GM23338 (cell line): ENCODE data around the gene YPEL1. TPM values are rescaled to one million over a fixed set of nuclear protein-coding genes. Genes with fewer than 3 reads are reported as not detected.

ENCODE experiments used
- ATAC-seq: fragments of 200-7000 bp; cut with Tn5 transposase; 3 replicates; pipeline ENCODE4 v1.9.1; 2020
- DNase-seq: peaks from one replicate; pipeline ENCODE4 v3.0.0-alpha.2; 2015; ENCODE audit warnings: low spot score
- H2AFZ ChIP-seq: fragments of 200-600 bp; sonication (generic); 2 replicates; pipeline ENCODE4 v1.8.0; 2016; ENCODE audit warnings: antibody characterized with exemption, mild to moderate bottlenecking, moderate library complexity
- H3F3A ChIP-seq: fragments of 200-600 bp; sonication (generic); replicated peaks from 2 replicates; pipeline ENCODE4 v1.8.0; 2017; ENCODE audit warnings: antibody characterized with exemption, mixed run types, low read depth
- H3K27ac ChIP-seq: fragments of 200-600 bp; sonication (generic); 2 replicates; pipeline ENCODE4 v1.6.1; 2016; ENCODE audit warnings: low read depth
- H3K27me3 ChIP-seq: fragments of 200-600 bp; sonication (generic); 2 replicates; pipeline ENCODE4 v1.8.0; 2016; ENCODE audit warnings: mild to moderate bottlenecking, mixed run types, moderate library complexity; ENCODE audit not compliant: insufficient read depth
- H3K36me3 ChIP-seq: fragments of 200-600 bp; sonication (generic); 2 replicates; pipeline ENCODE4 v1.8.0; 2016; ENCODE audit warnings: mild to moderate bottlenecking; ENCODE audit not compliant: insufficient read depth
- H3K4me1 ChIP-seq: fragments of 200-600 bp; sonication (generic); 2 replicates; pipeline ENCODE4 v1.8.0; 2016; ENCODE audit warnings: mild to moderate bottlenecking, moderate library complexity; ENCODE audit not compliant: insufficient read depth
- H3K4me2 ChIP-seq: fragments of 200-600 bp; sonication (generic); 2 replicates; pipeline ENCODE4 v1.7.1; 2017; ENCODE audit warnings: mixed run types
- H3K4me3 ChIP-seq: fragments of 200-600 bp; sonication (generic); 2 replicates; pipeline ENCODE4 v1.6.1; 2016; ENCODE audit warnings: mixed run types
- H3K79me2 ChIP-seq: fragments of 200-600 bp; sonication (generic); replicated peaks from 2 replicates; pipeline ENCODE4 v1.8.0; 2017; ENCODE audit warnings: mild to moderate bottlenecking; ENCODE audit not compliant: insufficient read depth
- H3K9me2 ChIP-seq: fragments of 200-600 bp; sonication (generic); 2 replicates; pipeline ENCODE4 v1.8.0; 2017; ENCODE audit not compliant: insufficient read depth
- H4K20me1 ChIP-seq: fragments of 200-600 bp; sonication (generic); replicated peaks from 2 replicates; pipeline ENCODE4 v1.8.0; 2017; ENCODE audit warnings: mild to moderate bottlenecking; ENCODE audit not compliant: insufficient read depth
- H3K27ac Mint-ChIP-seq: 2 replicates; pipeline ENCODE4 v1.8.0; 2020; ENCODE audit warnings: inconsistent platforms, mild to moderate bottlenecking, moderate library complexity, mixed read lengths
- H3K27me3 Mint-ChIP-seq: 3 replicates; pipeline ENCODE4 v1.8.0; 2022; ENCODE audit warnings: low read depth, mild to moderate bottlenecking, moderate library complexity, mixed read lengths, inconsistent platforms; ENCODE audit not compliant: insufficient read depth, poor library complexity
- H3K36me3 Mint-ChIP-seq: 3 replicates; pipeline ENCODE4 v1.8.0; 2021; ENCODE audit warnings: low read depth, mild to moderate bottlenecking, inconsistent platforms, moderate library complexity, mixed read lengths
- H3K4me1 Mint-ChIP-seq: 3 replicates; pipeline ENCODE4 v1.8.0; 2020; ENCODE audit warnings: mild to moderate bottlenecking, inconsistent platforms, mixed read lengths
- H3K4me3 Mint-ChIP-seq: 3 replicates; pipeline ENCODE4 v1.8.0; 2021; ENCODE audit warnings: moderate library complexity, mild to moderate bottlenecking, inconsistent platforms, mixed read lengths
- H3K9me3 Mint-ChIP-seq: 3 replicates; pipeline ENCODE4 v1.8.0; 2020; ENCODE audit warnings: moderate library complexity, mild to moderate bottlenecking, inconsistent platforms, mixed read lengths
- EZH2 ChIP-seq: fragments of 200-600 bp; sonication (generic); IDR thresholded peaks from one replicate; pipeline ENCODE4 v1.8.0; 2017; ENCODE audit warnings: antibody characterized with exemption, mild to moderate bottlenecking, low read depth; ENCODE audit not compliant: unreplicated experiment
- EZH2phosphoT487 ChIP-seq: fragments of 200-600 bp; sonication (generic); IDR thresholded peaks from one replicate; pipeline ENCODE4 v1.8.1; 2018; ENCODE audit warnings: antibody characterized with exemption; ENCODE audit not compliant: unreplicated experiment
- POLR2AphosphoS5 ChIP-seq: IDR thresholded peaks from 2 replicates; pipeline ENCODE4 v1.6.1; 2016; ENCODE audit warnings: antibody characterized with exemption, low read depth
- STAT1 ChIP-seq: IDR thresholded peaks from one replicate; pipeline ENCODE4 v1.6.1; 2016; ENCODE audit warnings: antibody characterized with exemption; ENCODE audit not compliant: unreplicated experiment
- ZNF114 ChIP-seq: fragments of 250-450 bp; sonication (Bioruptor Pico); IDR thresholded peaks from 2 replicates; pipeline ENCODE4 v1.5.0; 2020; ENCODE audit warnings: mild to moderate bottlenecking, moderate library complexity
- ZNF331 ChIP-seq: fragments of 250-450 bp; sonication (Bioruptor Pico); IDR thresholded peaks from 2 replicates; pipeline ENCODE4 v1.5.0; 2020; ENCODE audit warnings: low read depth, mild to moderate bottlenecking, moderate library complexity
- polyA plus RNA-seq: library from polyadenylated mRNA; unstranded; fragments of >200 nt; fragmentation: Nextera tagmentation; extraction: Ambion mirVana; gene quantifications from 2 replicates; pipeline ENCODE4 v1.2.1, GENCODE V29; 2016
- total RNA-seq: library from RNA; depleted of rRNA; stranded (reverse); fragments of >200 nt; shearing (Covaris generic); gene quantifications from 2 replicates; pipeline ENCODE4 v1.2.3, GENCODE V29; 2014
- TF ChIP-seq, protein P1 (sequence below): IDR thresholded peaks from 2 replicates; pipeline ENCODE4 v1.6.1; 2016; ENCODE audit warnings: antibody characterized with exemption
- TF ChIP-seq, protein P2 (sequence below): fragments of 250-450 bp; sonication (Bioruptor Pico); IDR thresholded peaks from 2 replicates; pipeline ENCODE4 v1.5.0; 2020; ENCODE audit warnings: mild to moderate bottlenecking, moderate library complexity
- TF ChIP-seq, protein P3 (sequence below): IDR thresholded peaks from one replicate; pipeline ENCODE4 v1.6.1; 2018; ENCODE audit warnings: antibody characterized with exemption; ENCODE audit not compliant: unreplicated experiment

The YPEL1 gene
- total and polyA plus RNA-seq, 2 experiments from 2014 or later = 4.4 to 6.0 TPM

DNA sequence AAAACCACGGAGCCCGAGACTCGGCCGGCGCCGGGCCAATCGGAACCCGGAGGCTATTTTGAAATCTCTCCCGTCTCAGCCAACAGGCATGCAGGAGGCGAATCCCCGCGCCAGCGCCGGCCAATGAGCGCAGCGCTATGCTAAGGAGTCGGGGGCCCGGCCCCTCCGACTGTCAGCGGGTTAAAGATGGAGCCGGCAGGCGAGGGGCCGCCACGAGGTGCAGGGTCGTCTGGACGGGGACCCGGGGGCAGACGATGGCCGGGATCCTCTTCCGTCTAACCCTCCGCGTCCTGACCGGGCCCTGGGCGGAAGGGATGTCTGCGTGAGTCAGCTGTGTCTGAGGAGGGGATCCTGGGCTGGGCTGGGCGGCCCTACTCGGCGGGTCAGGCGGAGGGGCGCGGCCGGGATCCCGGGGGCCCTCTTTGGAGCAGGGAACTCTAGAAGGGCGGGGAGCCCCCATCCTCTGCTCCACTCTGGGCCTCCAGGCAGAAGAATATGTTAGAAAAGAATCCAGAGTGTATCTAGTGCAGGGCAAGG is 83.5 kb downstream of the YPEL1 start:
- Histone ChIP-seq H3K36me3 (peaks cover 13% of the 10 kb centered on the region; the same call in 1 of the 2 replicates), H3K4me2 (peak overlapping the region; percentile 87), H3K27ac (no peak overlapping the region), H4K20me1 (no peaks in the 10 kb centered on the region; the same call in 1 of the 2 replicates), H2AFZ (peak overlapping the region; percentile 73; the same call in 1 of the 2 replicates), H3K4me3 (peak overlapping the region; percentile 62), H3K4me1 (peaks cover 26% of the 10 kb centered on the region), H3K9me2 (no peaks in the 10 kb centered on the region), H3K79me2 (peaks cover 7% of the 10 kb centered on the region), H3K27me3 (no peaks in the 10 kb centered on the region), H3F3A (peaks cover 41% of the 10 kb centered on the region)
- Mint-ChIP-seq H3K27ac (peak overlapping the region; percentile 97), H3K4me3 (peak overlapping the region; percentile 94), H3K36me3 (peaks cover 34% of the 10 kb centered on the region), H3K9me3 (no peaks in the 10 kb centered on the region), H3K27me3 (peaks cover 9% of the 10 kb centered on the region), H3K4me1 (peaks cover 28% of the 10 kb centered on the region)
- TF ChIP-seq, protein P1, sequence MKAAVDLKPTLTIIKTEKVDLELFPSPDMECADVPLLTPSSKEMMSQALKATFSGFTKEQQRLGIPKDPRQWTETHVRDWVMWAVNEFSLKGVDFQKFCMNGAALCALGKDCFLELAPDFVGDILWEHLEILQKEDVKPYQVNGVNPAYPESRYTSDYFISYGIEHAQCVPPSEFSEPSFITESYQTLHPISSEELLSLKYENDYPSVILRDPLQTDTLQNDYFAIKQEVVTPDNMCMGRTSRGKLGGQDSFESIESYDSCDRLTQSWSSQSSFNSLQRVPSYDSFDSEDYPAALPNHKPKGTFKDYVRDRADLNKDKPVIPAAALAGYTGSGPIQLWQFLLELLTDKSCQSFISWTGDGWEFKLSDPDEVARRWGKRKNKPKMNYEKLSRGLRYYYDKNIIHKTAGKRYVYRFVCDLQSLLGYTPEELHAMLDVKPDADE = no peak
- no peak for TF ChIP-seq ZNF331 (CRISPR knock-in tag)
- peak; percentile 75 for TF ChIP-seq POLR2AphosphoS5
- TF ChIP-seq, protein P2, sequence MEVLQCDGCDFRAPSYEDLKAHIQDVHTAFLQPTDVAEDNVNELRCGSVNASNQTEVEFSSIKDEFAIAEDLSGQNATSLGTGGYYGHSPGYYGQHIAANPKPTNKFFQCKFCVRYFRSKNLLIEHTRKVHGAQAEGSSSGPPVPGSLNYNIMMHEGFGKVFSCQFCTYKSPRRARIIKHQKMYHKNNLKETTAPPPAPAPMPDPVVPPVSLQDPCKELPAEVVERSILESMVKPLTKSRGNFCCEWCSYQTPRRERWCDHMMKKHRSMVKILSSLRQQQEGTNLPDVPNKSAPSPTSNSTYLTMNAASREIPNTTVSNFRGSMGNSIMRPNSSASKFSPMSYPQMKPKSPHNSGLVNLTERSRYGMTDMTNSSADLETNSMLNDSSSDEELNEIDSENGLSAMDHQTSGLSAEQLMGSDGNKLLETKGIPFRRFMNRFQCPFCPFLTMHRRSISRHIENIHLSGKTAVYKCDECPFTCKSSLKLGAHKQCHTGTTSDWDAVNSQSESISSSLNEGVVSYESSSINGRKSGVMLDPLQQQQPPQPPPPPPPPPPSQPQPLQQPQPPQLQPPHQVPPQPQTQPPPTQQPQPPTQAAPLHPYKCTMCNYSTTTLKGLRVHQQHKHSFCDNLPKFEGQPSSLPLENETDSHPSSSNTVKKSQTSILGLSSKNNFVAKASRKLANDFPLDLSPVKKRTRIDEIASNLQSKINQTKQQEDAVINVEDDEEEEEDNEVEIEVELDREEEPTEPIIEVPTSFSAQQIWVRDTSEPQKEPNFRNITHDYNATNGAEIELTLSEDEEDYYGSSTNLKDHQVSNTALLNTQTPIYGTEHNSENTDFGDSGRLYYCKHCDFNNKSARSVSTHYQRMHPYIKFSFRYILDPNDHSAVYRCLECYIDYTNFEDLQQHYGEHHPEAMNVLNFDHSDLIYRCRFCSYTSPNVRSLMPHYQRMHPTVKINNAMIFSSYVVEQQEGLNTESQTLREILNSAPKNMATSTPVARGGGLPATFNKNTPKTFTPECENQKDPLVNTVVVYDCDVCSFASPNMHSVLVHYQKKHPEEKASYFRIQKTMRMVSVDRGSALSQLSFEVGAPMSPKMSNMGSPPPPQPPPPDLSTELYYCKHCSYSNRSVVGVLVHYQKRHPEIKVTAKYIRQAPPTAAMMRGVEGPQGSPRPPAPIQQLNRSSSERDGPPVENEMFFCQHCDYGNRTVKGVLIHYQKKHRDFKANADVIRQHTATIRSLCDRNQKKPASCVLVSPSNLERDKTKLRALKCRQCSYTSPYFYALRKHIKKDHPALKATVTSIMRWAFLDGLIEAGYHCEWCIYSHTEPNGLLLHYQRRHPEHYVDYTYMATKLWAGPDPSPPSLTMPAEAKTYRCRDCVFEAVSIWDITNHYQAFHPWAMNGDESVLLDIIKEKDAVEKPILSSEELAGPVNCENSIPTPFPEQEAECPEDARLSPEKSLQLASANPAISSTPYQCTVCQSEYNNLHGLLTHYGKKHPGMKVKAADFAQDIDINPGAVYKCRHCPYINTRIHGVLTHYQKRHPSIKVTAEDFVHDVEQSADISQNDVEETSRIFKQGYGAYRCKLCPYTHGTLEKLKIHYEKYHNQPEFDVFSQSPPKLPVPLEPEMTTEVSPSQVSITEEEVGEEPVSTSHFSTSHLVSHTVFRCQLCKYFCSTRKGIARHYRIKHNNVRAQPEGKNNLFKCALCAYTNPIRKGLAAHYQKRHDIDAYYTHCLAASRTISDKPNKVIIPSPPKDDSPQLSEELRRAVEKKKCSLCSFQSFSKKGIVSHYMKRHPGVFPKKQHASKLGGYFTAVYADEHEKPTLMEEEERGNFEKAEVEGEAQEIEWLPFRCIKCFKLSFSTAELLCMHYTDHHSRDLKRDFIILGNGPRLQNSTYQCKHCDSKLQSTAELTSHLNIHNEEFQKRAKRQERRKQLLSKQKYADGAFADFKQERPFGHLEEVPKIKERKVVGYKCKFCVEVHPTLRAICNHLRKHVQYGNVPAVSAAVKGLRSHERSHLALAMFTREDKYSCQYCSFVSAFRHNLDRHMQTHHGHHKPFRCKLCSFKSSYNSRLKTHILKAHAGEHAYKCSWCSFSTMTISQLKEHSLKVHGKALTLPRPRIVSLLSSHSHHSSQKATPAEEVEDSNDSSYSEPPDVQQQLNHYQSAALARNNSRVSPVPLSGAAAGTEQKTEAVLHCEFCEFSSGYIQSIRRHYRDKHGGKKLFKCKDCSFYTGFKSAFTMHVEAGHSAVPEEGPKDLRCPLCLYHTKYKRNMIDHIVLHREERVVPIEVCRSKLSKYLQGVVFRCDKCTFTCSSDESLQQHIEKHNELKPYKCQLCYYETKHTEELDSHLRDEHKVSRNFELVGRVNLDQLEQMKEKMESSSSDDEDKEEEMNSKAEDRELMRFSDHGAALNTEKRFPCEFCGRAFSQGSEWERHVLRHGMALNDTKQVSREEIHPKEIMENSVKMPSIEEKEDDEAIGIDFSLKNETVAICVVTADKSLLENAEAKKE = no peak
- no peak for TF ChIP-seq EZH2phosphoT487
- TF ChIP-seq STAT1 = no peak
- TF ChIP-seq, protein P3, sequence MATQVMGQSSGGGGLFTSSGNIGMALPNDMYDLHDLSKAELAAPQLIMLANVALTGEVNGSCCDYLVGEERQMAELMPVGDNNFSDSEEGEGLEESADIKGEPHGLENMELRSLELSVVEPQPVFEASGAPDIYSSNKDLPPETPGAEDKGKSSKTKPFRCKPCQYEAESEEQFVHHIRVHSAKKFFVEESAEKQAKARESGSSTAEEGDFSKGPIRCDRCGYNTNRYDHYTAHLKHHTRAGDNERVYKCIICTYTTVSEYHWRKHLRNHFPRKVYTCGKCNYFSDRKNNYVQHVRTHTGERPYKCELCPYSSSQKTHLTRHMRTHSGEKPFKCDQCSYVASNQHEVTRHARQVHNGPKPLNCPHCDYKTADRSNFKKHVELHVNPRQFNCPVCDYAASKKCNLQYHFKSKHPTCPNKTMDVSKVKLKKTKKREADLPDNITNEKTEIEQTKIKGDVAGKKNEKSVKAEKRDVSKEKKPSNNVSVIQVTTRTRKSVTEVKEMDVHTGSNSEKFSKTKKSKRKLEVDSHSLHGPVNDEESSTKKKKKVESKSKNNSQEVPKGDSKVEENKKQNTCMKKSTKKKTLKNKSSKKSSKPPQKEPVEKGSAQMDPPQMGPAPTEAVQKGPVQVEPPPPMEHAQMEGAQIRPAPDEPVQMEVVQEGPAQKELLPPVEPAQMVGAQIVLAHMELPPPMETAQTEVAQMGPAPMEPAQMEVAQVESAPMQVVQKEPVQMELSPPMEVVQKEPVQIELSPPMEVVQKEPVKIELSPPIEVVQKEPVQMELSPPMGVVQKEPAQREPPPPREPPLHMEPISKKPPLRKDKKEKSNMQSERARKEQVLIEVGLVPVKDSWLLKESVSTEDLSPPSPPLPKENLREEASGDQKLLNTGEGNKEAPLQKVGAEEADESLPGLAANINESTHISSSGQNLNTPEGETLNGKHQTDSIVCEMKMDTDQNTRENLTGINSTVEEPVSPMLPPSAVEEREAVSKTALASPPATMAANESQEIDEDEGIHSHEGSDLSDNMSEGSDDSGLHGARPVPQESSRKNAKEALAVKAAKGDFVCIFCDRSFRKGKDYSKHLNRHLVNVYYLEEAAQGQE = no peak
- no peak for TF ChIP-seq ZNF114 (CRISPR knock-in tag)
- TF ChIP-seq EZH2 = no peak
- ATAC-seq (peak; percentile 91), DNase-seq (peak; percentile 96)
